WTC11 (cell line): ENCODE results near the gene IRF2BP2. TPM values are rescaled to one million over a fixed set of nuclear protein-coding genes. Genes with fewer than 3 reads are reported as not detected.

Source experiments
- ATAC-seq: fragments of 200-7000 bp; cut with Tn5 transposase; 2 replicates; pipeline ENCODE4 v1.10.0; 2021; ENCODE audit warnings: mild to moderate bottlenecking, moderate library complexity
- CTCF ChIA-PET: fragments of 300-600 bp; sonication (Branson Sonifier 250); formaldehyde crosslinking; loops from one replicate; lab custom pipeline; 2021; ENCODE audit warnings: antibody characterized with exemption; lab: Charles Lee
- POLR2A ChIA-PET: fragments of 350-600 bp; sonication (Branson Sonifier 250); formaldehyde crosslinking; loops from one replicate; lab custom pipeline; 2021; ENCODE audit warnings: antibody characterized with exemption; lab: Charles Lee
- DNase-seq: peaks from one replicate; pipeline ENCODE4 v3.0.0; 2021; ENCODE audit warnings: low spot score
- H3K27ac Mint-ChIP-seq: 2 replicates; pipeline ENCODE4 v1.8.0; 2021; ENCODE audit warnings: mixed read lengths
- H3K27me3 Mint-ChIP-seq: 2 replicates; pipeline ENCODE4 v1.8.0; 2021; ENCODE audit warnings: low read depth, mild to moderate bottlenecking, moderate library complexity, mixed read lengths
- H3K36me3 Mint-ChIP-seq: 2 replicates; pipeline ENCODE4 v1.8.0; 2021; ENCODE audit warnings: mixed read lengths
- H3K4me1 Mint-ChIP-seq: 2 replicates; pipeline ENCODE4 v1.8.0; 2022; ENCODE audit warnings: mixed read lengths
- H3K4me3 Mint-ChIP-seq: 2 replicates; pipeline ENCODE4 v1.8.0; 2021; ENCODE audit warnings: mild to moderate bottlenecking, moderate library complexity, mixed read lengths
- H3K9me3 Mint-ChIP-seq: 2 replicates; pipeline ENCODE4 v1.8.0; 2021; ENCODE audit warnings: mixed read lengths
- ETV6 ChIP-seq: sonication (generic); formaldehyde crosslinking; IDR thresholded peaks from 2 replicates; pipeline ENCODE4 v1.8.1; 2022; ENCODE audit warnings: mild to moderate bottlenecking, missing genetic modification reagents
- FOXJ3 ChIP-seq: sonication (generic); formaldehyde crosslinking; IDR thresholded peaks from 2 replicates; pipeline ENCODE4 v1.9.0; 2021; ENCODE audit warnings: missing genetic modification reagents, mild to moderate bottlenecking, borderline replicate concordance
- JUN ChIP-seq: sonication (generic); formaldehyde crosslinking; IDR thresholded peaks from 2 replicates; pipeline ENCODE4 v1.8.0; 2023; ENCODE audit warnings: mild to moderate bottlenecking, missing genetic modification reagents
- NFE2L1 ChIP-seq: sonication (generic); formaldehyde crosslinking; IDR thresholded peaks from 2 replicates; pipeline ENCODE4 v1.8.1; 2023; ENCODE audit warnings: missing genetic modification reagents
- ZBTB21 ChIP-seq: sonication (generic); formaldehyde crosslinking; IDR thresholded peaks from 2 replicates; pipeline ENCODE4 v1.8.1; 2023; ENCODE audit warnings: mild to moderate bottlenecking, missing genetic modification reagents, borderline replicate concordance
- ZNF232 ChIP-seq: sonication (generic); formaldehyde crosslinking; IDR thresholded peaks from 2 replicates; pipeline ENCODE4 v1.8.0; 2022; ENCODE audit warnings: mild to moderate bottlenecking, missing genetic modification reagents
- ZNF263 ChIP-seq: sonication (generic); formaldehyde crosslinking; IDR thresholded peaks from 2 replicates; pipeline ENCODE4 v1.8.1; 2022; ENCODE audit warnings: low read depth, mild to moderate bottlenecking, moderate library complexity, missing genetic modification reagents
- ZNF396 ChIP-seq: fragments of 250-450 bp; sonication (Bioruptor Pico); IDR thresholded peaks from 2 replicates; pipeline ENCODE4 v1.8.0; 2021; ENCODE audit warnings: mild to moderate bottlenecking, moderate library complexity, borderline replicate concordance
- total RNA-seq: library from RNA; stranded (reverse); gene quantifications from 3 replicates; pipeline ENCODE4 v1.2.3, GENCODE V29; 2021
- TF ChIP-seq, protein P1 (sequence below): sonication (generic); formaldehyde crosslinking; IDR thresholded peaks from 2 replicates; pipeline ENCODE4 v1.8.0; 2022; ENCODE audit warnings: mild to moderate bottlenecking, missing genetic modification reagents
- TF ChIP-seq, protein P2 (sequence below): sonication (generic); formaldehyde crosslinking; IDR thresholded peaks from 2 replicates; pipeline ENCODE4 v1.8.1; 2022; ENCODE audit warnings: low read depth, mild to moderate bottlenecking, moderate library complexity, missing genetic modification reagents, borderline replicate concordance
- TF ChIP-seq, protein P3 (sequence below): sonication (generic); formaldehyde crosslinking; IDR thresholded peaks from 2 replicates; pipeline ENCODE4 v1.8.1; 2022; ENCODE audit warnings: mild to moderate bottlenecking, missing genetic modification reagents, moderate library complexity, borderline replicate concordance
- TF ChIP-seq, protein P4 (sequence below): sonication (generic); formaldehyde crosslinking; conservative IDR thresholded peaks from 2 replicates; pipeline ENCODE4 v1.8.1; 2023; ENCODE audit warnings: mild to moderate bottlenecking, low read depth, missing genetic modification reagents, moderate library complexity
- TF ChIP-seq, protein P5 (sequence below): fragments of 250-450 bp; sonication (Bioruptor Pico); IDR thresholded peaks from 2 replicates; pipeline ENCODE4 v1.9.0; 2021; ENCODE audit warnings: mild to moderate bottlenecking, borderline replicate concordance
- TF ChIP-seq, protein P6 (sequence below): sonication (generic); formaldehyde crosslinking; IDR thresholded peaks from 2 replicates; pipeline ENCODE4 v1.8.0; 2023; ENCODE audit warnings: mild to moderate bottlenecking, missing genetic modification reagents
- TF ChIP-seq, protein P7 (sequence below): sonication (generic); formaldehyde crosslinking; IDR thresholded peaks from 2 replicates; pipeline ENCODE4 v1.8.0; 2023; ENCODE audit warnings: missing genetic modification reagents, mild to moderate bottlenecking, borderline replicate concordance

The IRF2BP2 gene
- total RNA-seq, 1 experiment from 2014 or later, result 70.9 TPM

DNA sequence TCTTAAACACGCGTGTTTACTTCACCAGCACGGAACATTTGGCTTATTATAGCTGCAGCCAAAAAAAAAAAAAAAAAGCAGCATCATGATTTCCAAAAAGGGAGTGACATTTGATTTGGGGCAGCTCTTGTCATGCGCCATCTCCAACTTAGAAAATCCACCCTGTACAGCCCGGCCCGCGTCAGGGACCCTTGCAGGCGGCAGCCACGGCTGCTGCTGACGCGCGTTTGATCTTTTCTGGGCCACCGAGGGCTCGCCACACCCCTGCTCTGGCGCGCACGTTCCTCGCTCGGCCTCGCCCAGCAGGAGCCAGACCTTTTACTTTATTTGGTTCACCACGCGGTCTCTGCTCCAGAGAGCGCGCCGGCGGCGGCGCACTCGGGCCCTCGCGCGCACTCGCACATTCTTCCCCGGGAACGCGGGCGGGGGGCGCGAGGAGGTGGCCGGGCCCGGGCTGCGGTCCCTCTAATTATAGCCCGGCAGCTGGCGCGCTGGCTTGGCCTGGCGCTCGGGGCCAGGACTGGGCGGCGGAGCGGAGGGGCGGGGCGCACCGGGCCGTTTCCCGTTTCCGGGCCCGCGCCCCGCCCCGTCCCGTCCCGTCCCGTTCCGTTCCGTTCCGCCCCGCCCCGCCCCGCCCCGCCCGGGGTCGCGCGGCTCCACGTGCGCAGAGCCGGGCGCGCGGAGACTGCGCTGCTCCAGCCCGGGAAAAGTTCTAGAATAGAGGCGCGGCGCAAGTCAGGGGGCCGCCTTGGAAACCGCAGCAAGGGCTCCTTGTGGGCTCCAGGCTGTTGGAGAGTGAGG lies 10.2 kb downstream of the IRF2BP2 start (continued):
- TF ChIP-seq, protein P1, sequence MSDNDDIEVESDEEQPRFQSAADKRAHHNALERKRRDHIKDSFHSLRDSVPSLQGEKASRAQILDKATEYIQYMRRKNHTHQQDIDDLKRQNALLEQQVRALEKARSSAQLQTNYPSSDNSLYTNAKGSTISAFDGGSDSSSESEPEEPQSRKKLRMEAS, result peak; percentile 84
- TF ChIP-seq ZNF232 (no peak), ZBTB21 (CRISPR knock-in tag) (no peak)
- TF ChIP-seq, protein P2, sequence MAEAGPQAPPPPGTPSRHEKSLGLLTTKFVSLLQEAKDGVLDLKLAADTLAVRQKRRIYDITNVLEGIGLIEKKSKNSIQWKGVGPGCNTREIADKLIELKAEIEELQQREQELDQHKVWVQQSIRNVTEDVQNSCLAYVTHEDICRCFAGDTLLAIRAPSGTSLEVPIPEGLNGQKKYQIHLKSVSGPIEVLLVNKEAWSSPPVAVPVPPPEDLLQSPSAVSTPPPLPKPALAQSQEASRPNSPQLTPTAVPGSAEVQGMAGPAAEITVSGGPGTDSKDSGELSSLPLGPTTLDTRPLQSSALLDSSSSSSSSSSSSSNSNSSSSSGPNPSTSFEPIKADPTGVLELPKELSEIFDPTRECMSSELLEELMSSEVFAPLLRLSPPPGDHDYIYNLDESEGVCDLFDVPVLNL (CRISPR knock-in tag), result no peak

DNA sequence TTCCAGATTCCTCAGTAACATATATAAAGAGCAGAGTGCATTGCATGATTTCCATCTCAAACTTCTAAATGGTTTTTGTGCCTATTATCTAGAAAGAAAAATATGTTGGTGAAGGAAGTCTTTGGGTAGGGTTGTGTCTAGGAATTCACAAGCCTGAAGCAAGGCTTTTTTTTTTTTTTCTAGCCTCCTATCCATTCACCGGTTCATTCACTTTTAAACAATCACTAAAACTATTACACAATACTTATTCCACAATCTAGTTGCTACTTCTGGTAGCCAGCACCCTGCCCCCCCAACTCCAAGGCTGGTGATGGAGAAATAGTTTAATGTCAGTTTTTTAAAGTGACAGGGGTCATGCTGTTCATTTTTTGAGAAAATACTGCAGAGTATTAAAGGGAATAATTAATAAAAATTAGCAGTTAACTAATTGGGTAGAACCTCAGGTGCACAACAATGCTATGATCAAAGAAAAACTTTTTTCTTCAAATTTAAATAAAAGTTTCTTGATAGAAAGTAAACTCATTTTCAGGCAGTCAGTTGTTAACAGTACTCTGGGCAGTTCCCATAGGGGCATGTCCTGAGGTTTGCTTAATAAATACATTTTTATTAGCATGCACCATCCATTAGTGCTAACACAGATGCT lies 10.9 kb downstream of the IRF2BP2 start:
- ATAC-seq, result no peak
- Mint-ChIP-seq H3K27me3 (peaks cover 4% of the 10 kb centered on the region; the same call in 1 of the 2 replicates), H3K9me3 (peaks cover 23% of the 10 kb centered on the region), H3K36me3 (peaks cover 6% of the 10 kb centered on the region; the same call in 1 of the 2 replicates), H3K4me1 (peaks cover 51% of the 10 kb centered on the region), H3K27ac (peak overlapping the region; percentile 83; the same call in 1 of the 2 replicates), H3K4me3 (peak overlapping the region; percentile 76)
- DNase-seq, result no peak
- CTCF ChIA-PET, result interaction anchor here (0.7 to 1.9 kb wide), 8 partner anchors 7 to 484 kb away, joined by 3 to 16 read pairs (median 6); partner anchors contain the start of gene TARBP1
- POLR2A ChIA-PET, result interaction anchor here (0.7 to 3.1 kb wide), 3 partner anchors 11 to 299 kb away, joined by 3 to 30 read pairs (median 4); partner anchors contain the start of gene IRF2BP2
- TF ChIP-seq ZBTB21 (CRISPR knock-in tag), result no peak
- TF ChIP-seq ETV6 (CRISPR knock-in tag), result no peak
- TF ChIP-seq FOXJ3 (CRISPR knock-in tag), result no peak
- no peak for TF ChIP-seq ZNF396 (CRISPR knock-in tag)
- no peak for TF ChIP-seq JUN (CRISPR knock-in tag)
- TF ChIP-seq, protein P3, sequence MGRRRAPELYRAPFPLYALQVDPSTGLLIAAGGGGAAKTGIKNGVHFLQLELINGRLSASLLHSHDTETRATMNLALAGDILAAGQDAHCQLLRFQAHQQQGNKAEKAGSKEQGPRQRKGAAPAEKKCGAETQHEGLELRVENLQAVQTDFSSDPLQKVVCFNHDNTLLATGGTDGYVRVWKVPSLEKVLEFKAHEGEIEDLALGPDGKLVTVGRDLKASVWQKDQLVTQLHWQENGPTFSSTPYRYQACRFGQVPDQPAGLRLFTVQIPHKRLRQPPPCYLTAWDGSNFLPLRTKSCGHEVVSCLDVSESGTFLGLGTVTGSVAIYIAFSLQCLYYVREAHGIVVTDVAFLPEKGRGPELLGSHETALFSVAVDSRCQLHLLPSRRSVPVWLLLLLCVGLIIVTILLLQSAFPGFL (CRISPR knock-in tag), result no peak
- TF ChIP-seq, protein P4, sequence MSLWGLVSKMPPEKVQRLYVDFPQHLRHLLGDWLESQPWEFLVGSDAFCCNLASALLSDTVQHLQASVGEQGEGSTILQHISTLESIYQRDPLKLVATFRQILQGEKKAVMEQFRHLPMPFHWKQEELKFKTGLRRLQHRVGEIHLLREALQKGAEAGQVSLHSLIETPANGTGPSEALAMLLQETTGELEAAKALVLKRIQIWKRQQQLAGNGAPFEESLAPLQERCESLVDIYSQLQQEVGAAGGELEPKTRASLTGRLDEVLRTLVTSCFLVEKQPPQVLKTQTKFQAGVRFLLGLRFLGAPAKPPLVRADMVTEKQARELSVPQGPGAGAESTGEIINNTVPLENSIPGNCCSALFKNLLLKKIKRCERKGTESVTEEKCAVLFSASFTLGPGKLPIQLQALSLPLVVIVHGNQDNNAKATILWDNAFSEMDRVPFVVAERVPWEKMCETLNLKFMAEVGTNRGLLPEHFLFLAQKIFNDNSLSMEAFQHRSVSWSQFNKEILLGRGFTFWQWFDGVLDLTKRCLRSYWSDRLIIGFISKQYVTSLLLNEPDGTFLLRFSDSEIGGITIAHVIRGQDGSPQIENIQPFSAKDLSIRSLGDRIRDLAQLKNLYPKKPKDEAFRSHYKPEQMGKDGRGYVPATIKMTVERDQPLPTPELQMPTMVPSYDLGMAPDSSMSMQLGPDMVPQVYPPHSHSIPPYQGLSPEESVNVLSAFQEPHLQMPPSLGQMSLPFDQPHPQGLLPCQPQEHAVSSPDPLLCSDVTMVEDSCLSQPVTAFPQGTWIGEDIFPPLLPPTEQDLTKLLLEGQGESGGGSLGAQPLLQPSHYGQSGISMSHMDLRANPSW (CRISPR knock-in tag), result no peak
- TF ChIP-seq ZNF263 (CRISPR knock-in tag), result no peak
- TF ChIP-seq, protein P5, sequence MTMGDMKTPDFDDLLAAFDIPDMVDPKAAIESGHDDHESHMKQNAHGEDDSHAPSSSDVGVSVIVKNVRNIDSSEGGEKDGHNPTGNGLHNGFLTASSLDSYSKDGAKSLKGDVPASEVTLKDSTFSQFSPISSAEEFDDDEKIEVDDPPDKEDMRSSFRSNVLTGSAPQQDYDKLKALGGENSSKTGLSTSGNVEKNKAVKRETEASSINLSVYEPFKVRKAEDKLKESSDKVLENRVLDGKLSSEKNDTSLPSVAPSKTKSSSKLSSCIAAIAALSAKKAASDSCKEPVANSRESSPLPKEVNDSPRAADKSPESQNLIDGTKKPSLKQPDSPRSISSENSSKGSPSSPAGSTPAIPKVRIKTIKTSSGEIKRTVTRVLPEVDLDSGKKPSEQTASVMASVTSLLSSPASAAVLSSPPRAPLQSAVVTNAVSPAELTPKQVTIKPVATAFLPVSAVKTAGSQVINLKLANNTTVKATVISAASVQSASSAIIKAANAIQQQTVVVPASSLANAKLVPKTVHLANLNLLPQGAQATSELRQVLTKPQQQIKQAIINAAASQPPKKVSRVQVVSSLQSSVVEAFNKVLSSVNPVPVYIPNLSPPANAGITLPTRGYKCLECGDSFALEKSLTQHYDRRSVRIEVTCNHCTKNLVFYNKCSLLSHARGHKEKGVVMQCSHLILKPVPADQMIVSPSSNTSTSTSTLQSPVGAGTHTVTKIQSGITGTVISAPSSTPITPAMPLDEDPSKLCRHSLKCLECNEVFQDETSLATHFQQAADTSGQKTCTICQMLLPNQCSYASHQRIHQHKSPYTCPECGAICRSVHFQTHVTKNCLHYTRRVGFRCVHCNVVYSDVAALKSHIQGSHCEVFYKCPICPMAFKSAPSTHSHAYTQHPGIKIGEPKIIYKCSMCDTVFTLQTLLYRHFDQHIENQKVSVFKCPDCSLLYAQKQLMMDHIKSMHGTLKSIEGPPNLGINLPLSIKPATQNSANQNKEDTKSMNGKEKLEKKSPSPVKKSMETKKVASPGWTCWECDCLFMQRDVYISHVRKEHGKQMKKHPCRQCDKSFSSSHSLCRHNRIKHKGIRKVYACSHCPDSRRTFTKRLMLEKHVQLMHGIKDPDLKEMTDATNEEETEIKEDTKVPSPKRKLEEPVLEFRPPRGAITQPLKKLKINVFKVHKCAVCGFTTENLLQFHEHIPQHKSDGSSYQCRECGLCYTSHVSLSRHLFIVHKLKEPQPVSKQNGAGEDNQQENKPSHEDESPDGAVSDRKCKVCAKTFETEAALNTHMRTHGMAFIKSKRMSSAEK (CRISPR knock-in tag), result no peak
- TF ChIP-seq, protein P6, sequence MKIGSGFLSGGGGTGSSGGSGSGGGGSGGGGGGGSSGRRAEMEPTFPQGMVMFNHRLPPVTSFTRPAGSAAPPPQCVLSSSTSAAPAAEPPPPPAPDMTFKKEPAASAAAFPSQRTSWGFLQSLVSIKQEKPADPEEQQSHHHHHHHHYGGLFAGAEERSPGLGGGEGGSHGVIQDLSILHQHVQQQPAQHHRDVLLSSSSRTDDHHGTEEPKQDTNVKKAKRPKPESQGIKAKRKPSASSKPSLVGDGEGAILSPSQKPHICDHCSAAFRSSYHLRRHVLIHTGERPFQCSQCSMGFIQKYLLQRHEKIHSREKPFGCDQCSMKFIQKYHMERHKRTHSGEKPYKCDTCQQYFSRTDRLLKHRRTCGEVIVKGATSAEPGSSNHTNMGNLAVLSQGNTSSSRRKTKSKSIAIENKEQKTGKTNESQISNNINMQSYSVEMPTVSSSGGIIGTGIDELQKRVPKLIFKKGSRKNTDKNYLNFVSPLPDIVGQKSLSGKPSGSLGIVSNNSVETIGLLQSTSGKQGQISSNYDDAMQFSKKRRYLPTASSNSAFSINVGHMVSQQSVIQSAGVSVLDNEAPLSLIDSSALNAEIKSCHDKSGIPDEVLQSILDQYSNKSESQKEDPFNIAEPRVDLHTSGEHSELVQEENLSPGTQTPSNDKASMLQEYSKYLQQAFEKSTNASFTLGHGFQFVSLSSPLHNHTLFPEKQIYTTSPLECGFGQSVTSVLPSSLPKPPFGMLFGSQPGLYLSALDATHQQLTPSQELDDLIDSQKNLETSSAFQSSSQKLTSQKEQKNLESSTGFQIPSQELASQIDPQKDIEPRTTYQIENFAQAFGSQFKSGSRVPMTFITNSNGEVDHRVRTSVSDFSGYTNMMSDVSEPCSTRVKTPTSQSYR (CRISPR knock-in tag), result no peak
- no peak for TF ChIP-seq NFE2L1
- TF ChIP-seq, protein P7, sequence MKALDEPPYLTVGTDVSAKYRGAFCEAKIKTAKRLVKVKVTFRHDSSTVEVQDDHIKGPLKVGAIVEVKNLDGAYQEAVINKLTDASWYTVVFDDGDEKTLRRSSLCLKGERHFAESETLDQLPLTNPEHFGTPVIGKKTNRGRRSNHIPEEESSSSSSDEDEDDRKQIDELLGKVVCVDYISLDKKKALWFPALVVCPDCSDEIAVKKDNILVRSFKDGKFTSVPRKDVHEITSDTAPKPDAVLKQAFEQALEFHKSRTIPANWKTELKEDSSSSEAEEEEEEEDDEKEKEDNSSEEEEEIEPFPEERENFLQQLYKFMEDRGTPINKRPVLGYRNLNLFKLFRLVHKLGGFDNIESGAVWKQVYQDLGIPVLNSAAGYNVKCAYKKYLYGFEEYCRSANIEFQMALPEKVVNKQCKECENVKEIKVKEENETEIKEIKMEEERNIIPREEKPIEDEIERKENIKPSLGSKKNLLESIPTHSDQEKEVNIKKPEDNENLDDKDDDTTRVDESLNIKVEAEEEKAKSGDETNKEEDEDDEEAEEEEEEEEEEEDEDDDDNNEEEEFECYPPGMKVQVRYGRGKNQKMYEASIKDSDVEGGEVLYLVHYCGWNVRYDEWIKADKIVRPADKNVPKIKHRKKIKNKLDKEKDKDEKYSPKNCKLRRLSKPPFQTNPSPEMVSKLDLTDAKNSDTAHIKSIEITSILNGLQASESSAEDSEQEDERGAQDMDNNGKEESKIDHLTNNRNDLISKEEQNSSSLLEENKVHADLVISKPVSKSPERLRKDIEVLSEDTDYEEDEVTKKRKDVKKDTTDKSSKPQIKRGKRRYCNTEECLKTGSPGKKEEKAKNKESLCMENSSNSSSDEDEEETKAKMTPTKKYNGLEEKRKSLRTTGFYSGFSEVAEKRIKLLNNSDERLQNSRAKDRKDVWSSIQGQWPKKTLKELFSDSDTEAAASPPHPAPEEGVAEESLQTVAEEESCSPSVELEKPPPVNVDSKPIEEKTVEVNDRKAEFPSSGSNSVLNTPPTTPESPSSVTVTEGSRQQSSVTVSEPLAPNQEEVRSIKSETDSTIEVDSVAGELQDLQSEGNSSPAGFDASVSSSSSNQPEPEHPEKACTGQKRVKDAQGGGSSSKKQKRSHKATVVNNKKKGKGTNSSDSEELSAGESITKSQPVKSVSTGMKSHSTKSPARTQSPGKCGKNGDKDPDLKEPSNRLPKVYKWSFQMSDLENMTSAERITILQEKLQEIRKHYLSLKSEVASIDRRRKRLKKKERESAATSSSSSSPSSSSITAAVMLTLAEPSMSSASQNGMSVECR (CRISPR knock-in tag), result no peak
